ENCODE data around the gene KCNJ2.

DNA sequence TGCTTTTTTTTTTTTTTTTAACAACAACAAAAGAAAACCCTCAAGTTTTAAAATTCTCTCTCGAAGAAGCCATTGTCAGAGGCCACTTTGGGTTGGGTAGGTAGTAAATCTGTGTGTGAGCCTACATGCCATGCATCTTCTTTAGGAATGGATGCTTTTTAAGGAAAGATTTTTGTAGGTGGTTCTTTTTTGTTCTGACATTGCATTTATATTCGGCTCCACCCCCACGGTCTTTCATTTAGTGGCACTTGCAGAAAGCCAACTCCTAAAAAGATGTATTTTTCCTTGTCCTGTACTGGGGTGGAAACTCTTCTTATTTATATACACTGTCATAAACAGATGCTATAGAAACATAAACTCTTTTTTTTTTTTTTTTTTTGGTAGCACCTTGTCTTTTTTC lies 35.1 kb downstream of the KCNJ2 start:
- TF ChIP-seq POLR2A (IDR thresholded peaks at IDR 0.05), result no peak
- TF ChIP-seq, protein P1, sequence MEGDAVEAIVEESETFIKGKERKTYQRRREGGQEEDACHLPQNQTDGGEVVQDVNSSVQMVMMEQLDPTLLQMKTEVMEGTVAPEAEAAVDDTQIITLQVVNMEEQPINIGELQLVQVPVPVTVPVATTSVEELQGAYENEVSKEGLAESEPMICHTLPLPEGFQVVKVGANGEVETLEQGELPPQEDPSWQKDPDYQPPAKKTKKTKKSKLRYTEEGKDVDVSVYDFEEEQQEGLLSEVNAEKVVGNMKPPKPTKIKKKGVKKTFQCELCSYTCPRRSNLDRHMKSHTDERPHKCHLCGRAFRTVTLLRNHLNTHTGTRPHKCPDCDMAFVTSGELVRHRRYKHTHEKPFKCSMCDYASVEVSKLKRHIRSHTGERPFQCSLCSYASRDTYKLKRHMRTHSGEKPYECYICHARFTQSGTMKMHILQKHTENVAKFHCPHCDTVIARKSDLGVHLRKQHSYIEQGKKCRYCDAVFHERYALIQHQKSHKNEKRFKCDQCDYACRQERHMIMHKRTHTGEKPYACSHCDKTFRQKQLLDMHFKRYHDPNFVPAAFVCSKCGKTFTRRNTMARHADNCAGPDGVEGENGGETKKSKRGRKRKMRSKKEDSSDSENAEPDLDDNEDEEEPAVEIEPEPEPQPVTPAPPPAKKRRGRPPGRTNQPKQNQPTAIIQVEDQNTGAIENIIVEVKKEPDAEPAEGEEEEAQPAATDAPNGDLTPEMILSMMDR (IDR thresholded peaks at IDR 0.05), result no peak
